ENCODE results near the gene ACP7.

The ACP7 gene, protein sequence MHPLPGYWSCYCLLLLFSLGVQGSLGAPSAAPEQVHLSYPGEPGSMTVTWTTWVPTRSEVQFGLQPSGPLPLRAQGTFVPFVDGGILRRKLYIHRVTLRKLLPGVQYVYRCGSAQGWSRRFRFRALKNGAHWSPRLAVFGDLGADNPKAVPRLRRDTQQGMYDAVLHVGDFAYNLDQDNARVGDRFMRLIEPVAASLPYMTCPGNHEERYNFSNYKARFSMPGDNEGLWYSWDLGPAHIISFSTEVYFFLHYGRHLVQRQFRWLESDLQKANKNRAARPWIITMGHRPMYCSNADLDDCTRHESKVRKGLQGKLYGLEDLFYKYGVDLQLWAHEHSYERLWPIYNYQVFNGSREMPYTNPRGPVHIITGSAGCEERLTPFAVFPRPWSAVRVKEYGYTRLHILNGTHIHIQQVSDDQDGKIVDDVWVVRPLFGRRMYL

DNA sequence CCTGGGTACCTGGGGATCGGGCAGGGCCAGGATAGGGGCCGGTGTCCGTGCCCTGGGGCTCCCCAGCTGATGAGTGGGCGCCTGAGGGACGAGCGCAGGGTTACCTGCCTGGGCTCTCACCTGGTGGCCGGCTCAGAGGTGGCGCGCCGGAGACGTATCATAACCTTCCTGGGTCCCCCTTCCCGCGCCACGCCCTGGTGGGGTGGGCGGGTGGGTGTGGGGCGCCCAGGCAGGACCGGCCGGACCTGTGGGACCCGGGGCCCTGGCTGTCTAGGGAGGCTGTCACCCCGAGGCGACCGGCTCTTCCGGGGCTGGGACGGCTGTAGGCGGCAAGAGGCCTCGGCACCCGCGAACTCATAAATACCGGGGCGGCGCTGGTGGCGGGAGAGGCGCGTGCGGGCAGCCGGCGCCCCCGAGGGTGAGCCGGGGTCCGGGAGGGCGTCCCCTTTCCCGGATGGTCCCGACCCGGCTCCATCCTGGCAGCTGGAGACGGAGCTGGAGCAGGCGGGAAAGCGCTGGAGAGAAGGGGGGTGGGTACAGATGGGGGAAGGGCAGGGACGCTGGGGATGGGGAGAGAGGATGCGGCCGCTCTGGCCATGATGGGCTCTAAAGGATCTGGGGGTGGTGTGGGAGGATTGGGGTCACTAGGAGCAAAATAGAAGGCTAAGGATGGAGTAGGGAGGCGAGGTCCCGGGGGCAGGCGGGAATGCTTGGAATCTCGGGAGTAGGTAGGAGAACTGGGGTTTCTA is at the start of gene ACP7:
Gene ACP7, plus strand, starts transcription at position 386 of the 749 bp plus-strand sequence. CDS start 902 bp downstream, outside the sequence.
- peak within 1 kb of the TSS; percentile 74 for H3K4me3 ChIP-seq (ENCODE audit: low read length)
- peaks cover 7% of the 10 kb centered on the region for H3K4me1 ChIP-seq (ENCODE audit: control insufficient read depth, insufficient read depth, low read length)
- peak within 1 kb of the TSS; percentile 63 for H3K9ac ChIP-seq (ENCODE audit: low read length)
- peak; percentile 21 for DNase-seq (ENCODE audit: low read depth)
- no peaks in the 10 kb centered on the region for H3K9me3 ChIP-seq (ENCODE audit: control insufficient read depth, low read length)
- H3K27me3 ChIP-seq (replicated peaks; ENCODE audit: control insufficient read depth, insufficient read depth, low read length), result no peaks in the 10 kb centered on the region
- no peaks in the 10 kb centered on the region for H3K36me3 ChIP-seq (ENCODE audit: control insufficient read depth, insufficient read depth, low read length, severe bottlenecking)

DNA sequence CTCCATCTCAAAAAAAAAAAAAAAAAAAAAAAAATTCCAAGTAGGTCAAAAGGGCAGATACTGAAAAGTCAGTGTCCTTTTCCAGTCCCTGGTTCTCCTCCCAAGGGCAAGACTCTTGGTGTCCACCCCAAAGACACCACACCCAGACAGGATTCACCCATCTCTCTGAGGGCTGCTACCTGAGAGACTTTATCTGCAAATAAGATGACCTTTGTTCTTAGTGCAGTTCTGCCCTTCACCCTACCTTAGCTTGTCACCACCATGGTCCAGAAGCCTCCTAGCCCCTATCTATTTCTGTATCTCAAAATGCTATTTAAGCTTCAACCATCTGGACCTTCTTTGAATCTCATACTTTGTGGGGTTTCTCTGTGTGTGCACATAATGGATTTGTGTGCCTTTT is 47.6 kb upstream of the ACP7 start:
- Histone ChIP-seq H3K36me3 (ENCODE audit: control insufficient read depth, insufficient read depth, low read length, severe bottlenecking) (no peaks in the 10 kb centered on the region), H3K4me3 (ENCODE audit: low read length) (no peak overlapping the region), H3K9ac (ENCODE audit: low read length) (no peak overlapping the region), H3K4me1 (ENCODE audit: control insufficient read depth, insufficient read depth, low read length) (peaks cover 24% of the 10 kb centered on the region), H3K9me3 (ENCODE audit: control insufficient read depth, low read length) (no peaks in the 10 kb centered on the region), H3K27me3 (replicated peaks; ENCODE audit: control insufficient read depth, insufficient read depth, low read length) (peaks cover 10% of the 10 kb centered on the region)
- DNase-seq (ENCODE audit: low read depth), result no peak

DNA sequence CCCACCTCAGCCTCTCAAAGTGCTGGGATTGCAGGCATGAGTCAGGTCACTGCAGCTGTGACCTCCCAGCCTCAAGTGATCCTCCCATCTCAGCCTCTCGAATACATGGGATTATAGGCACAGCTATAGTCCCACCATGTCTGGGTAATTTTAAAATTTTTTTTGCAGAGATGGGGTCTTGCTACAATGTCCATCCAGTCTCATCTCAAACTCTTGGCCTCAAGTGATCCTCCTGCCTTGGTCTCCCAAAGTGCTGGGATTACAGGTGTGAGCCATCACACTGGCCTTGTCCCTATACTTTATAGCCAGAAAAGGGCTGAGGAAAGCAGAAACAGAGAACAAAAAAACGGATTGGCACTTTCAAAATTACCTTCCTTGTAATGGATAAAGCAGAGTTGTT is 47.0 kb upstream of the ACP7 start:
- Histone ChIP-seq H3K4me1 (ENCODE audit: control insufficient read depth, insufficient read depth, low read length) (peaks cover 24% of the 10 kb centered on the region), H3K27me3 (replicated peaks; ENCODE audit: control insufficient read depth, insufficient read depth, low read length) (peaks cover 10% of the 10 kb centered on the region), H3K9ac (ENCODE audit: low read length) (no peak overlapping the region), H3K9me3 (ENCODE audit: control insufficient read depth, low read length) (no peaks in the 10 kb centered on the region), H3K4me3 (ENCODE audit: low read length) (no peak overlapping the region), H3K36me3 (ENCODE audit: control insufficient read depth, insufficient read depth, low read length, severe bottlenecking) (no peaks in the 10 kb centered on the region)
- no peak for DNase-seq (ENCODE audit: low read depth)

DNA sequence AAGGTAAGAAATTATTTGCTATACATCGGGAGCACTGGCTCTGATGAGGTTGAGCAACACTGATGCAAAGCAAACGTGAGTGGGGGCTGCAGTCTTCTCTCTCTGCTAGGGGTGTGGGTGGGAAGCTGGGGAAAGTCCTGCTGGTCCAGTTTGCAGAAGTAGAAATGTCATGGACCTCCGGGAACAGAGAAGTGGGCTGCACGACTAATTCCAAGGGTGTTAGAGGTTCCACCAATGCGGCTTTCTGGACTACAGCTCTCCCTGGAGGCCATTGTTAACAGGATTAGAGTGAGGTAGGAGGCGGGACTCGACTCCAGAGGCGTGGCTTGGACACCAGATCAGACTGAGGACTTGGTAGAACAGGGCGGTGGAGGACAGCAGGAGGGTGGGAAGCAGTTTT is 46.1 kb upstream of the ACP7 start:
- peak; percentile 30 for DNase-seq (ENCODE audit: low read depth)
- Histone ChIP-seq H3K36me3 (ENCODE audit: control insufficient read depth, insufficient read depth, low read length, severe bottlenecking) (no peaks in the 10 kb centered on the region), H3K9ac (ENCODE audit: low read length) (no peak overlapping the region), H3K9me3 (ENCODE audit: control insufficient read depth, low read length) (no peaks in the 10 kb centered on the region), H3K4me1 (ENCODE audit: control insufficient read depth, insufficient read depth, low read length) (peaks cover 16% of the 10 kb centered on the region), H3K27me3 (replicated peaks; ENCODE audit: control insufficient read depth, insufficient read depth, low read length) (peaks cover 10% of the 10 kb centered on the region), H3K4me3 (ENCODE audit: low read length) (no peak overlapping the region)

DNA sequence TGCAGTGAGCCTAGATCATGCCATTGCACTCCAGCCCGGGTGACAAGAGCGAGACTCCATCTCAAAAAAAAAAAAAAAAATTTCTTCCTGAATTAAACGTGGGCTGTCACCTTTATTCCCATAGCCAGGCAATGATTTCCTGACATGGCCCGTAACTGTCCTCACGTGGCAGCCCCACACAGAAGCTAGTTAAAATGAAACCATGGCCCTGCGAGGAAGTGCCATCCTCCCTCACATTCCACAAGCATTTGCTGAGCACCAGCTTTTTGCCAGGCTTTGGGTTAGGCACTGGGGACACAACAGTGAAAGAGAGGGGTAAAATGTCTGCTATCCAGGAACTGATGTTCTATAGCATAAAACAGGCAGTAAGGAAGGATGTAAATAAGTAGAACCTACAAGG is 38.7 kb upstream of the ACP7 start:
- no peaks in the 10 kb centered on the region for H3K27me3 ChIP-seq (replicated peaks; ENCODE audit: control insufficient read depth, insufficient read depth, low read length)
- no peaks in the 10 kb centered on the region for H3K4me1 ChIP-seq (ENCODE audit: control insufficient read depth, insufficient read depth, low read length)
- H3K9ac ChIP-seq (ENCODE audit: low read length), result no peak overlapping the region
- H3K36me3 ChIP-seq (ENCODE audit: control insufficient read depth, insufficient read depth, low read length, severe bottlenecking), result no peaks in the 10 kb centered on the region
- H3K9me3 ChIP-seq (ENCODE audit: control insufficient read depth, low read length), result no peaks in the 10 kb centered on the region
- no peak overlapping the region for H3K4me3 ChIP-seq (ENCODE audit: low read length)
- no peak for DNase-seq (ENCODE audit: low read depth)

DNA sequence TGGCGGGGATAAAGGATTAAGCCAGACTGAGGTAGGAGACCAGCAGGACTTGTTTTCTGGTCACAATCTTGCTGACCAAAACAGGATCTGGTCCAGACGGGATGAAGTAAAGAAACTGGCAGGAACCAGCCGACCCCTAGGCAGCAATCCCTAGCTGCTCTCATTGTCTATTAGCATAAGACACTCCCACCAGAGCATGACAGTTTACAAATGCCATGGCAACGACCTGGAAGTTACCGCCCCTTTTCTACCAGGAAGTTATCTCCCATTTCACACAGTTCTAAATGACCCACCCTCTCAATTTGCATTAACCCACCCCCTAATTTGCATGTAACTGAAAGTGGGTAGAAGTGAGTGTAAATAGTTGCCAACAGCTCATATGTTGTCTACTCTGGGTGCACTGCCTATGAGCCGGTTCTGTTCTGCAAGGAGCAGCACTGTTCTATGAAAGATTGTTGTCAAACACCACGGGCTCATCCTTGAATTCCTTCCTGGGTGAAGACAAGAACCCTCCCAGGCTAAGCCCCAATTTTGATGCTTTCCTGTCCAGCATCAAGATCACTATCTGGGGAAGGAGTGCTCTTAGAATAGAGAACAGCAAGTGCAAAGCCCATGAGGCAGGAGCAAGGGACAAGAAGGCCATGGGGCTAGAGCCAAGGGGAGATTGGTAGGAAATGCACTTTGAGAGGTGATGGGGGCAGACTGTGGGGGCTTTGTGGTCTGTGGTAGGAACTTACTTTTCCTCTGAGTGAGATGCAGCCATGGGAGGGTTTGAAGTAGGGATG is 37.9 kb upstream of the ACP7 start:
- DNase-seq (ENCODE audit: low read depth), result no peak
- H3K9ac ChIP-seq (ENCODE audit: low read length), result no peak overlapping the region
- no peaks in the 10 kb centered on the region for H3K4me1 ChIP-seq (ENCODE audit: control insufficient read depth, insufficient read depth, low read length)
- no peaks in the 10 kb centered on the region for H3K36me3 ChIP-seq (ENCODE audit: control insufficient read depth, insufficient read depth, low read length, severe bottlenecking)
- no peaks in the 10 kb centered on the region for H3K9me3 ChIP-seq (ENCODE audit: control insufficient read depth, low read length)
- H3K4me3 ChIP-seq (ENCODE audit: low read length), result no peak overlapping the region
- no peaks in the 10 kb centered on the region for H3K27me3 ChIP-seq (replicated peaks; ENCODE audit: control insufficient read depth, insufficient read depth, low read length)

DNA sequence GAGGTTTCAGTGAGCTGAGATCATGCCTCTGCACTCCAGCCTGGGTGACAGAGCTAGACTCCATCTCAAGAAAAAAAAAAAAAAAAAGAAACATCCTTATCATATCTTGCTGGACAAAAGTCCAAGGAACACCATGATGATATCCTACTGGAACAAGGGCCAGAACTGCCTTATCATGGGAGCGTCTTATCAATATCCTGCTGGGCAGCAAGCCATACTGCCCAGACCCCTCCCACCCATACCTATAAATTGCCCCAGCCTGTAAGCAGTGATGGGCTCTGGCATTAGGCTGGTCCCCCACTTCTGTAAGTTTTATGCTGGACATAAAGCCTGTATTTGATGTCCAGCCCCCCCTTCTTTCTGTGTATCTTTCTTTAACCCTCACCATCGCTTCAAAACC is 37.1 kb upstream of the ACP7 start:
- no peaks in the 10 kb centered on the region for H3K27me3 ChIP-seq (replicated peaks; ENCODE audit: control insufficient read depth, insufficient read depth, low read length)
- no peaks in the 10 kb centered on the region for H3K9me3 ChIP-seq (ENCODE audit: control insufficient read depth, low read length)
- no peak overlapping the region for H3K4me3 ChIP-seq (ENCODE audit: low read length)
- H3K36me3 ChIP-seq (ENCODE audit: control insufficient read depth, insufficient read depth, low read length, severe bottlenecking), result no peaks in the 10 kb centered on the region
- H3K4me1 ChIP-seq (ENCODE audit: control insufficient read depth, insufficient read depth, low read length), result no peaks in the 10 kb centered on the region
- H3K9ac ChIP-seq (ENCODE audit: low read length), result no peak overlapping the region
- DNase-seq (ENCODE audit: low read depth), result no peak

DNA sequence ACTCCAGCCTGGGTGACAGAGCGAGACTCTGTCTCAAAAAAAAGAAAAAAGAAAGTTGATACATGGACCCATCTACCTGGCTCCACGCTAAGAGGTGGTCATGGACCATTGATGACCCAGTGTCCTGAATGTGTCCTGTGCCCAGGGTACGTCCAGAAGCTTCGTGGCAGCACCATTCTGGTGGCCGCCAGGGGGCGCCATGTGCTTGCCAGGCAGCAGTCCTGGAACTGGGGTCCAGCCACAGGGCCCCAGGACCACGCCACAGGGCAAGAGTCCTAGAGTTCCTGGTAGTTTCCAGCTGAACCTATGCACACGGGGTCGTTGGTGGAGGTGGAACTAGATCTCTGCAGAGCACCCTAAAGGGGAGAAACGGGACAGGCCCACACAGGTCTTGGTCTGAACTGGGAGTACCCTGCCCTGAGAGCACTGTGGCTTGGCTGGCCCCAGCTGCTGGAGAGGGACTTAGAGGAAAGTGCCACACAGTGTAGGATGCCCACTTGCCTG is 31.9 kb upstream of the ACP7 start:
- no peaks in the 10 kb centered on the region for H3K27me3 ChIP-seq (replicated peaks; ENCODE audit: control insufficient read depth, insufficient read depth, low read length)
- no peaks in the 10 kb centered on the region for H3K4me1 ChIP-seq (ENCODE audit: control insufficient read depth, insufficient read depth, low read length)
- no peaks in the 10 kb centered on the region for H3K36me3 ChIP-seq (ENCODE audit: control insufficient read depth, insufficient read depth, low read length, severe bottlenecking)
- peak; percentile 67 for DNase-seq (ENCODE audit: low read depth)
- no peak overlapping the region for H3K4me3 ChIP-seq (ENCODE audit: low read length)
- no peak overlapping the region for H3K9ac ChIP-seq (ENCODE audit: low read length)
- H3K9me3 ChIP-seq (ENCODE audit: control insufficient read depth, low read length), result peaks cover 5% of the 10 kb centered on the region

DNA sequence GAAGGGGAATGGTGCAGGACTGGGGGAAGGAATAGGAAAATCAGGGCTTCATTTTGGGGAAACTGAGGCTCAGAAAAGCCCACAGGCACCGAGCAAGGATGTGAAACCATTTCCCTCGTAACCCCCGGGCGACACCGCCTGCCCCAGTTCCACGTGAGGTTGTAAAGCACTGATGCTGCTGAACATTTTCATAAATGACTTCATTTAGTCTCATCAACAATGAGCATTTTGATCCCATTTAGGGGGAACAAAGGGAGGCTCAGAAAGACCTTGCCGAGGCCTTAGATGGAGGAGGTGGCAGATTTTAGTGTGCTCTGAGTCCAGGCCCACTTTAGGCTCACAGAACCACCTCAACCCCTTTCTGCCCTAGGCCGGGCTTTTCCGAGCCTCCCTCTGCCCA is 31.3 kb upstream of the ACP7 start:
- H3K9ac ChIP-seq (ENCODE audit: low read length), result no peak overlapping the region
- peaks cover 5% of the 10 kb centered on the region for H3K9me3 ChIP-seq (ENCODE audit: control insufficient read depth, low read length)
- no peaks in the 10 kb centered on the region for H3K27me3 ChIP-seq (replicated peaks; ENCODE audit: control insufficient read depth, insufficient read depth, low read length)
- DNase-seq (ENCODE audit: low read depth), result no peak
- H3K4me1 ChIP-seq (ENCODE audit: control insufficient read depth, insufficient read depth, low read length), result no peaks in the 10 kb centered on the region
- H3K4me3 ChIP-seq (ENCODE audit: low read length), result no peak overlapping the region
- no peaks in the 10 kb centered on the region for H3K36me3 ChIP-seq (ENCODE audit: control insufficient read depth, insufficient read depth, low read length, severe bottlenecking)

DNA sequence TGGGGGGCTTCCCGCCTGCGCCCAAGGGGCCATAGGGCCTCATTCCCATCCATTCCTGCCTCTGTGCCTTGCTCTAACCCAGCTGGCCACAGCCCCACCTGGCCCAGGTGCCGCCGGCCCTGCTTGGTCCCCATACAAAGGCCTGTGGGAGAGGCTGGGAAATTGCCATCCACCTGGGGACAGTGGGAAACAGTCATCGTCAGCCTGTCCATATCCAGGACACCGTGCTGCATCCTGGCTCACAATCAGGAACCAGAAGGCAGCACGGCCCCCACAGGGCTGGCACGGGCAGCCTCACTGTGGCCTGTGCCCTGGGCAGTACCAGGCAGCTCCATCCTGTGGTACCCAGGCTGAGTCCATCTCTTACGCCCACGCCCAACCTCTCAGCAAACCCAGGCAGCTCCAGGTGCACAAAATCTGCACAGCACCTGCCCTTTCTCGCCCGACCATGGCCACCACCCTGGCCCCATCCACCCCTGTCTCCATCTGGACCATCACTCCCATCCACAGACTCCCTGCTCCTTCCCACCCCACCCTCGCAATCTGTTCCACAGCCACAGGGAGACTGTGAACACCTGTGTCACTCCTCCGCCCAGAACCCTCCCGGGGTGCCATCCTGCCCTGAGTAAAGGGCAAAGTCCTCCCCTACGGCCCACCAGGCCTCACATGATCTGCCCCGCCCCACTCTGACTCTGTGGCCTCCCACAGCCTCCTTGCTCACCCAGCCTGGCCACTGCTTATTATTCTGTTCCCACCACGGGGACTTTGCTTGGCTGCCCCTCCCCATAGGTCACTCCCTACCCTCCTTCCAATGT is 30.7 kb upstream of the ACP7 start:
- Histone ChIP-seq H3K27me3 (replicated peaks; ENCODE audit: control insufficient read depth, insufficient read depth, low read length) (no peaks in the 10 kb centered on the region), H3K4me3 (ENCODE audit: low read length) (no peak overlapping the region), H3K4me1 (ENCODE audit: control insufficient read depth, insufficient read depth, low read length) (no peaks in the 10 kb centered on the region), H3K9ac (ENCODE audit: low read length) (no peak overlapping the region), H3K9me3 (ENCODE audit: control insufficient read depth, low read length) (peaks cover 5% of the 10 kb centered on the region), H3K36me3 (ENCODE audit: control insufficient read depth, insufficient read depth, low read length, severe bottlenecking) (no peaks in the 10 kb centered on the region)
- DNase-seq (ENCODE audit: low read depth), result no peak
